K562 (cell line): ENCODE measurements around the gene SPTBN2. TPM values are rescaled to one million over a fixed set of nuclear protein-coding genes. Genes with fewer than 3 reads are reported as not detected.

Source experiments
- ESRRB ChIP-seq: fragments of 250-450 bp; sonication (Bioruptor Pico); IDR thresholded peaks from 2 replicates; pipeline ENCODE4 v1.5.0; 2020; ENCODE audit warnings: mild to moderate bottlenecking, moderate library complexity, borderline replicate concordance
- JUND ChIP-seq, 2 experiments: IDR thresholded peaks; 2 replicates in 1 of 2; 3 replicates in 1 of 2; pipeline ENCODE4 v1.6.1; 2011; ENCODE audit warnings: borderline replicate concordance in 2 of 2, low read depth in 2 of 2, low read length in 2 of 2, improper control_type of control experiment in 1 of 2, missing biosample characterization in 1 of 2, missing genetic modification characterization in 1 of 2, missing genetic modification reagents in 1 of 2
- NRF1 ChIP-seq, 2 experiments: fragments of 450-650 bp; IDR thresholded peaks in 1 of 2; conservative IDR thresholded peaks in 1 of 2; 2 replicates each; pipeline ENCODE4 v1.6.1; 2014; ENCODE audit warnings: mild to moderate bottlenecking in 2 of 2
- PHF21A ChIP-seq: fragments of 450-650 bp; IDR thresholded peaks from 2 replicates; pipeline ENCODE4 v1.6.1; 2017; ENCODE audit warnings: low read depth, borderline replicate concordance
- PML ChIP-seq: IDR thresholded peaks from 2 replicates; pipeline ENCODE4 v1.6.1; 2012; ENCODE audit warnings: low read length, inconsistent platforms
- RHOXF2B ChIP-seq: fragments of 250-450 bp; sonication (Bioruptor Pico); conservative IDR thresholded peaks from 2 replicates; pipeline ENCODE4 v1.5.1; 2021
- STAT5A ChIP-seq: IDR thresholded peaks from 2 replicates; pipeline ENCODE4 v1.6.1; 2012; ENCODE audit warnings: low read length, inconsistent platforms, borderline replicate concordance
- TEAD4 ChIP-seq, 2 experiments: sonication (generic) in 1 of 2; formaldehyde crosslinking in 1 of 2; IDR thresholded peaks; 2 replicates each; pipeline versions ENCODE4 v1.6.1 to v1.8.0; 2012 to 2022; ENCODE audit warnings: borderline replicate concordance in 1 of 2, inconsistent platforms in 1 of 2, low read length in 1 of 2, mild to moderate bottlenecking in 1 of 2, missing genetic modification reagents in 1 of 2
- U2AF2 ChIP-seq: fragments of 200-400 bp; formaldehyde crosslinking; optimal IDR thresholded peaks from 2 replicates; pipeline ENCODE3; 2017; ENCODE audit warnings: low read depth, mild to moderate bottlenecking, low read length
- ZNF217 ChIP-seq: sonication (generic); formaldehyde crosslinking; IDR thresholded peaks from 2 replicates; pipeline ENCODE4 v1.8.0; 2022; ENCODE audit warnings: mild to moderate bottlenecking, missing genetic modification reagents
- ZNF507 ChIP-seq: conservative IDR thresholded peaks from 2 replicates; pipeline ENCODE4 v1.6.1; 2017; ENCODE audit warnings: missing genetic modification characterization, missing compliant biosample characterization
- polyA plus RNA-seq, 8 experiments: library from polyadenylated mRNA; depleted of rRNA in 4 of 8; stranded (reverse) in 5 of 8; unstranded in 3 of 8; fragments of >200 nt; fragmentation: Nextera tagmentation in 2 of 8; fragmentation: Illumina TruSeq in 1 of 8; extraction: Ambion mirVana in 2 of 8; extraction: Trizol in 1 of 8; gene quantifications; 2 replicates each; pipeline versions ENCODE4 v1.2.1 to v1.2.3, GENCODE V29; 2011 to 2014; ENCODE audit warnings: inconsistent platforms in 1 of 8, missing spikeins in 1 of 8
- total RNA-seq, 7 experiments: library from RNA; depleted of rRNA in 6 of 7; stranded (reverse); fragments of >200 nt in 6 of 7; fragmentation: Illumina TruSeq in 2 of 7; extraction: Trizol in 2 of 7; gene quantifications; 2 replicates each; pipeline versions ENCODE4 v1.2.1 to v1.2.3, GENCODE V29; 2011 to 2021; ENCODE audit warnings: low replicate concordance in 1 of 7
- TF ChIP-seq, protein P1 (sequence below), 2 experiments: fragments of 450-650 bp; formaldehyde crosslinking in 1 of 2; IDR thresholded peaks; 2 replicates each; pipeline versions ENCODE4 v1.4.0 to v1.6.1; 2014 to 2020; ENCODE audit warnings: mild to moderate bottlenecking in 2 of 2, borderline replicate concordance in 1 of 2, low read depth in 1 of 2
- TF ChIP-seq, protein P2 (sequence below): fragments of 450-650 bp; formaldehyde crosslinking; IDR thresholded peaks from 2 replicates; pipeline ENCODE4 v1.4.0; 2022; ENCODE audit warnings: missing genetic modification characterization
- TF ChIP-seq, protein P3 (sequence below): fragments of 450-650 bp; IDR thresholded peaks from 2 replicates; pipeline ENCODE4 v1.6.1; 2016; ENCODE audit warnings: antibody characterized with exemption
- TF ChIP-seq, protein P4 (sequence below): fragments of 250-450 bp; sonication (Bioruptor Pico); IDR thresholded peaks from 2 replicates; pipeline ENCODE4 v1.9.0; 2021; ENCODE audit warnings: mild to moderate bottlenecking

SPTBN2 gene
- total and polyA plus RNA-seq, 9 of the 15 experiments (the other 6 are each of a cell fraction or from before 2014, with no cell fraction given) = 0.38 to 56.5 (median 19.7) TPM

DNA sequence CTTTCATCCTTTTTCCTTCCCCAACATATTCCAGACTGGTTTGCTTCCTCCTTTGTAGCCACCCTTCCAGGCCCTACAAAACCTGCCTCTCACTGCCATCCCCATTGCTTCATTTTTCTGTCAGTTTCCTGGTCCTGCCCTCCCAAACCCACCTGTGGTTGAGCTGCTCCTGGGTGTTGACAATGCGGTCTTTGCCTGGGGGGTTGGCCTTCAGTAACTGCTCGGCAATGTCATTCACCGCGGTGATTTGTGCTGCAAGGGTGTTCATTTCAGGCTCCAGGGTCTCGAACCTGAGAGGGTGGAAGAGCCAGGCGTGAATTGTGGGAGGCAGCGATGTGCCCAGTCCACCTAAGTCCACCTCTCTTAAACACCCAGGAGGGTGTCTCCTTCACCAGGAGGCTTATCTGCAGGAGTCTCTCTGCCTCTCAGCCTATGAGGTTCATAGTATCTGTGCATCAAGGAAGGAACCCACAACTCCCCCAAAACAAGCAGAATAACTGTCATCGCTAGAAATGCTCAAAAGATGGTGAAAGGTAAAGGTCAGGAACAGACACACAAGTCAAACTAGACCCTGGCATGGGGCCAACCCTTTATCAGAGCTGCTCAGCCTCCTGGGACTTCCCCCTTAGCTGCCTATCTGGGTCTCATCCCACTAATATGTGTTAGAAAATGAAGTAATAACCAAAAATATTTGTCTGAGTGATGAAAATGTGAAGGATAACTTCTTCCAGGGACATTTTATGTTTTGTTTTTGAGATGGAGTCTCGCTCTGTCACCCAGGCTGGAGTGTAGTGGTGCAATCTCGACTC is 27.4 kb downstream of the SPTBN2 start (continued):
- TF ChIP-seq, protein P1, sequence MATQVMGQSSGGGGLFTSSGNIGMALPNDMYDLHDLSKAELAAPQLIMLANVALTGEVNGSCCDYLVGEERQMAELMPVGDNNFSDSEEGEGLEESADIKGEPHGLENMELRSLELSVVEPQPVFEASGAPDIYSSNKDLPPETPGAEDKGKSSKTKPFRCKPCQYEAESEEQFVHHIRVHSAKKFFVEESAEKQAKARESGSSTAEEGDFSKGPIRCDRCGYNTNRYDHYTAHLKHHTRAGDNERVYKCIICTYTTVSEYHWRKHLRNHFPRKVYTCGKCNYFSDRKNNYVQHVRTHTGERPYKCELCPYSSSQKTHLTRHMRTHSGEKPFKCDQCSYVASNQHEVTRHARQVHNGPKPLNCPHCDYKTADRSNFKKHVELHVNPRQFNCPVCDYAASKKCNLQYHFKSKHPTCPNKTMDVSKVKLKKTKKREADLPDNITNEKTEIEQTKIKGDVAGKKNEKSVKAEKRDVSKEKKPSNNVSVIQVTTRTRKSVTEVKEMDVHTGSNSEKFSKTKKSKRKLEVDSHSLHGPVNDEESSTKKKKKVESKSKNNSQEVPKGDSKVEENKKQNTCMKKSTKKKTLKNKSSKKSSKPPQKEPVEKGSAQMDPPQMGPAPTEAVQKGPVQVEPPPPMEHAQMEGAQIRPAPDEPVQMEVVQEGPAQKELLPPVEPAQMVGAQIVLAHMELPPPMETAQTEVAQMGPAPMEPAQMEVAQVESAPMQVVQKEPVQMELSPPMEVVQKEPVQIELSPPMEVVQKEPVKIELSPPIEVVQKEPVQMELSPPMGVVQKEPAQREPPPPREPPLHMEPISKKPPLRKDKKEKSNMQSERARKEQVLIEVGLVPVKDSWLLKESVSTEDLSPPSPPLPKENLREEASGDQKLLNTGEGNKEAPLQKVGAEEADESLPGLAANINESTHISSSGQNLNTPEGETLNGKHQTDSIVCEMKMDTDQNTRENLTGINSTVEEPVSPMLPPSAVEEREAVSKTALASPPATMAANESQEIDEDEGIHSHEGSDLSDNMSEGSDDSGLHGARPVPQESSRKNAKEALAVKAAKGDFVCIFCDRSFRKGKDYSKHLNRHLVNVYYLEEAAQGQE (IDR thresholded peaks at IDR 0.05; ENCODE audit: borderline replicate concordance) = peak; percentile 27; the same call in 1 of the 2 replicates
- TF ChIP-seq, protein P1 (CRISPR knock-in tag; IDR thresholded peaks at IDR 0.05; ENCODE audit: low read depth) = no peak
- TF ChIP-seq, protein P2, sequence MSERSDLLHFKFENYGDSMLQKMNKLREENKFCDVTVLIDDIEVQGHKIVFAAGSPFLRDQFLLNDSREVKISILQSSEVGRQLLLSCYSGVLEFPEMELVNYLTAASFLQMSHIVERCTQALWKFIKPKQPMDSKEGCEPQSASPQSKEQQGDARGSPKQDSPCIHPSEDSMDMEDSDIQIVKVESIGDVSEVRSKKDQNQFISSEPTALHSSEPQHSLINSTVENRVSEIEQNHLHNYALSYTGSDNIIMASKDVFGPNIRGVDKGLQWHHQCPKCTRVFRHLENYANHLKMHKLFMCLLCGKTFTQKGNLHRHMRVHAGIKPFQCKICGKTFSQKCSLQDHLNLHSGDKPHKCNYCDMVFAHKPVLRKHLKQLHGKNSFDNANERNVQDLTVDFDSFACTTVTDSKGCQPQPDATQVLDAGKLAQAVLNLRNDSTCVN (CRISPR knock-in tag) = no peak
- TF ChIP-seq PML (peak; percentile 81), ZNF507 (tag) (no peak), U2AF2 (no peak), PHF21A (peak; percentile 28; the same call in 1 of the 2 replicates), TEAD4 (IDR thresholded peaks at IDR 0.05; ENCODE audit: low read length) (peak; percentile 88), TEAD4 (CRISPR knock-in tag; IDR thresholded peaks at IDR 0.05; ENCODE audit: borderline replicate concordance) (no peak), JUND (IDR thresholded peaks at IDR 0.05; ENCODE audit: borderline replicate concordance, low read depth, low read length) (peak; percentile 73), JUND (tag; IDR thresholded peaks at IDR 0.05; ENCODE audit: borderline replicate concordance, low read depth, low read length) (peak; percentile 78; the same call in 1 of the 3 replicates), RHOXF2B (no peak), STAT5A (peak; percentile 66; the same call in 1 of the 2 replicates), NRF1 (conservative IDR thresholded peaks at IDR 0.05 in 1 of 2, IDR thresholded peaks at IDR 0.05 in 1 of 2) (peak in 1 of 2 experiments; percentile 41; a peak in 3 of 4 replicates), ESRRB (CRISPR knock-in tag) (no peak), ZNF217 (CRISPR knock-in tag) (no peak)
- TF ChIP-seq, protein P3, sequence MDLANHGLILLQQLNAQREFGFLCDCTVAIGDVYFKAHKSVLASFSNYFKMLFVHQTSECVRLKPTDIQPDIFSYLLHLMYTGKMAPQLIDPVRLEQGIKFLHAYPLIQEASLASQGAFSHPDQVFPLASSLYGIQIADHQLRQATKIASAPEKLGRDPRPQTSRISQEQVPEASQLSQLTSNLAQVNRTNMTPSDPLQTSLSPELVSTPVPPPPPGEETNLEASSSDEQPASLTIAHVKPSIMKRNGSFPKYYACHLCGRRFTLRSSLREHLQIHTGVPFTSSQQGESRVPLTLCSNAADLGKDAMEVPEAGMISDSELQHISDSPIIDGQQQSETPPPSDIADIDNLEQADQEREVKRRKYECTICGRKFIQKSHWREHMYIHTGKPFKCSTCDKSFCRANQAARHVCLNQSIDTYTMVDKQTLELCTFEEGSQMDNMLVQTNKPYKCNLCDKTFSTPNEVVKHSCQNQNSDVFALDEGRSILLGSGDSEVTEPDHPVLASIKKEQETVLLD = peak; percentile 31; the same call in 1 of the 2 replicates
- TF ChIP-seq, protein P4, sequence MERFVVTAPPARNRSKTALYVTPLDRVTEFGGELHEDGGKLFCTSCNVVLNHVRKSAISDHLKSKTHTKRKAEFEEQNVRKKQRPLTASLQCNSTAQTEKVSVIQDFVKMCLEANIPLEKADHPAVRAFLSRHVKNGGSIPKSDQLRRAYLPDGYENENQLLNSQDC (CRISPR knock-in tag) = no peak
